GM23338 (cell line): ENCODE data around the gene PDHX. TPM values are rescaled to one million over a fixed set of nuclear protein-coding genes. Genes with fewer than 3 reads are reported as not detected.

Experiments
- ATAC-seq: fragments of 200-7000 bp; cut with Tn5 transposase; 3 replicates; pipeline ENCODE4 v1.9.1; 2020
- DNase-seq: peaks from one replicate; pipeline ENCODE4 v3.0.0-alpha.2; 2015; ENCODE audit warnings: low spot score
- H2AFZ ChIP-seq: fragments of 200-600 bp; sonication (generic); 2 replicates; pipeline ENCODE4 v1.8.0; 2016; ENCODE audit warnings: antibody characterized with exemption, mild to moderate bottlenecking, moderate library complexity
- H3F3A ChIP-seq: fragments of 200-600 bp; sonication (generic); replicated peaks from 2 replicates; pipeline ENCODE4 v1.8.0; 2017; ENCODE audit warnings: antibody characterized with exemption, mixed run types, low read depth
- H3K27ac ChIP-seq: fragments of 200-600 bp; sonication (generic); 2 replicates; pipeline ENCODE4 v1.6.1; 2016; ENCODE audit warnings: low read depth
- H3K27me3 ChIP-seq: fragments of 200-600 bp; sonication (generic); 2 replicates; pipeline ENCODE4 v1.8.0; 2016; ENCODE audit warnings: mild to moderate bottlenecking, mixed run types, moderate library complexity; ENCODE audit not compliant: insufficient read depth
- H3K36me3 ChIP-seq: fragments of 200-600 bp; sonication (generic); 2 replicates; pipeline ENCODE4 v1.8.0; 2016; ENCODE audit warnings: mild to moderate bottlenecking; ENCODE audit not compliant: insufficient read depth
- H3K4me1 ChIP-seq: fragments of 200-600 bp; sonication (generic); 2 replicates; pipeline ENCODE4 v1.8.0; 2016; ENCODE audit warnings: mild to moderate bottlenecking, moderate library complexity; ENCODE audit not compliant: insufficient read depth
- H3K4me2 ChIP-seq: fragments of 200-600 bp; sonication (generic); 2 replicates; pipeline ENCODE4 v1.7.1; 2017; ENCODE audit warnings: mixed run types
- H3K4me3 ChIP-seq: fragments of 200-600 bp; sonication (generic); 2 replicates; pipeline ENCODE4 v1.6.1; 2016; ENCODE audit warnings: mixed run types
- H3K79me2 ChIP-seq: fragments of 200-600 bp; sonication (generic); replicated peaks from 2 replicates; pipeline ENCODE4 v1.8.0; 2017; ENCODE audit warnings: mild to moderate bottlenecking; ENCODE audit not compliant: insufficient read depth
- H3K9me2 ChIP-seq: fragments of 200-600 bp; sonication (generic); 2 replicates; pipeline ENCODE4 v1.8.0; 2017; ENCODE audit not compliant: insufficient read depth
- H4K20me1 ChIP-seq: fragments of 200-600 bp; sonication (generic); replicated peaks from 2 replicates; pipeline ENCODE4 v1.8.0; 2017; ENCODE audit warnings: mild to moderate bottlenecking; ENCODE audit not compliant: insufficient read depth
- H3K27ac Mint-ChIP-seq: 2 replicates; pipeline ENCODE4 v1.8.0; 2020; ENCODE audit warnings: inconsistent platforms, mild to moderate bottlenecking, moderate library complexity, mixed read lengths
- H3K27me3 Mint-ChIP-seq: 3 replicates; pipeline ENCODE4 v1.8.0; 2022; ENCODE audit warnings: low read depth, mild to moderate bottlenecking, moderate library complexity, mixed read lengths, inconsistent platforms; ENCODE audit not compliant: insufficient read depth, poor library complexity
- H3K36me3 Mint-ChIP-seq: 3 replicates; pipeline ENCODE4 v1.8.0; 2021; ENCODE audit warnings: low read depth, mild to moderate bottlenecking, inconsistent platforms, moderate library complexity, mixed read lengths
- H3K4me1 Mint-ChIP-seq: 3 replicates; pipeline ENCODE4 v1.8.0; 2020; ENCODE audit warnings: mild to moderate bottlenecking, inconsistent platforms, mixed read lengths
- H3K4me3 Mint-ChIP-seq: 3 replicates; pipeline ENCODE4 v1.8.0; 2021; ENCODE audit warnings: moderate library complexity, mild to moderate bottlenecking, inconsistent platforms, mixed read lengths
- H3K9me3 Mint-ChIP-seq: 3 replicates; pipeline ENCODE4 v1.8.0; 2020; ENCODE audit warnings: moderate library complexity, mild to moderate bottlenecking, inconsistent platforms, mixed read lengths
- CREB1 ChIP-seq: fragments of 250-450 bp; sonication (Bioruptor Pico); IDR thresholded peaks from 2 replicates; pipeline ENCODE4 v1.5.0; 2020; ENCODE audit warnings: low read depth, mild to moderate bottlenecking, moderate library complexity
- EZH2 ChIP-seq: fragments of 200-600 bp; sonication (generic); IDR thresholded peaks from one replicate; pipeline ENCODE4 v1.8.0; 2017; ENCODE audit warnings: antibody characterized with exemption, mild to moderate bottlenecking, low read depth; ENCODE audit not compliant: unreplicated experiment
- JUNB ChIP-seq: IDR thresholded peaks from one replicate; pipeline ENCODE4 v1.6.1; 2016; ENCODE audit warnings: antibody characterized with exemption; ENCODE audit not compliant: unreplicated experiment
- NANOG ChIP-seq: IDR thresholded peaks from 2 replicates; pipeline ENCODE4 v1.6.1; 2016; ENCODE audit warnings: antibody characterized with exemption, borderline replicate concordance
- ZNF114 ChIP-seq: fragments of 250-450 bp; sonication (Bioruptor Pico); IDR thresholded peaks from 2 replicates; pipeline ENCODE4 v1.5.0; 2020; ENCODE audit warnings: mild to moderate bottlenecking, moderate library complexity
- ZNF462 ChIP-seq: fragments of 250-450 bp; sonication (Bioruptor Pico); IDR thresholded peaks from 2 replicates; pipeline ENCODE4 v1.5.0; 2020; ENCODE audit warnings: mild to moderate bottlenecking, moderate library complexity
- polyA plus RNA-seq: library from polyadenylated mRNA; unstranded; fragments of >200 nt; fragmentation: Nextera tagmentation; extraction: Ambion mirVana; gene quantifications from 2 replicates; pipeline ENCODE4 v1.2.1, GENCODE V29; 2016
- total RNA-seq: library from RNA; depleted of rRNA; stranded (reverse); fragments of >200 nt; shearing (Covaris generic); gene quantifications from 2 replicates; pipeline ENCODE4 v1.2.3, GENCODE V29; 2014

Gene PDHX
- total and polyA plus RNA-seq, 2 experiments from 2014 or later = 36.9 to 40.2 TPM

GRCh38 chr11:35006389-35007128 lies 90.1 kb downstream of the PDHX start:
- H4K20me1 ChIP-seq = no peaks in the 10 kb centered on the region; the same call in 1 of the 2 replicates
- Mint-ChIP-seq H3K9me3 (no peaks in the 10 kb centered on the region), H3K27ac (peak overlapping the region; percentile 70; the same call in 1 of the 2 replicates), H3K36me3 (no peaks in the 10 kb centered on the region), H3K4me1 (peaks cover 17% of the 10 kb centered on the region), H3K27me3 (no peaks in the 10 kb centered on the region), H3K4me3 (no peak overlapping the region)
- DNase-seq = no peak
- no peak overlapping the region for H3K27ac ChIP-seq
- peaks cover 6% of the 10 kb centered on the region for H3K9me2 ChIP-seq
- TF ChIP-seq CREB1 (CRISPR knock-in tag) (no peak), NANOG (no peak), EZH2 (no peak), ZNF114 (no peak), ZNF462 (CRISPR knock-in tag) (no peak), JUNB (no peak)
- H3F3A ChIP-seq = no peaks in the 10 kb centered on the region
- no peak for ATAC-seq
- H3K27me3 ChIP-seq = no peaks in the 10 kb centered on the region
- H3K4me2 ChIP-seq = no peak overlapping the region
- peaks cover 14% of the 10 kb centered on the region; the same call in 1 of the 2 replicates for H3K4me1 ChIP-seq
- H3K36me3 ChIP-seq = no peaks in the 10 kb centered on the region
- no peak overlapping the region for H2AFZ ChIP-seq
- no peaks in the 10 kb centered on the region for H3K79me2 ChIP-seq
- H3K4me3 ChIP-seq = no peak overlapping the region
